Adipose tissue (tissue), 3 donors: Measurements from ENCODE around the gene DYNLT2. TPM values are rescaled to one million over a fixed set of nuclear protein-coding genes. Genes with fewer than 3 reads are reported as not detected.
"Not testable (repeated sequence)": the region's sequence is repeated elsewhere in the genome, so short reads cannot be mapped to it uniquely, and the experiment has no call there.

Source experiments
- H3K27ac ChIP-seq: one replicate; pipeline ENCODE4 v1.5.1; 2013; ENCODE audit warnings: low read depth, low read length
- WGBS, 3 donors: extraction: QIAGEN DNeasy Blood & Tissue Kit; methylation state at CpG; one replicate each; pipeline ENCODE4 v1.1.7; 2013; 5-methylcytosine and 5-hydroxymethylcytosine counted together
- polyA plus RNA-seq, 3 donors: library from polyadenylated mRNA; stranded (reverse); fragments of 200-250 nt; gene quantifications; one replicate each; pipeline ENCODE4 v1.2.3, GENCODE V29; 2013
- donor health status: healthy with polysubstance abuse.
- donor health status: Bipolar disorder and iron deficiency.
- donor health status: healthy.

DYNLT2 gene
- polyA plus RNA-seq, 3 donors = 0.70 to 1.3 (median 0.76) TPM

GRCh38 chr6:169714595-169714994 is 36.8 kb downstream of the DYNLT2 start:
- WGBS, 3 donors = 95 to 96% (median 95%) methylated on average over 9 of the region's 9 CpGs
- H3K27ac ChIP-seq = no peak overlapping the region

DNA sequence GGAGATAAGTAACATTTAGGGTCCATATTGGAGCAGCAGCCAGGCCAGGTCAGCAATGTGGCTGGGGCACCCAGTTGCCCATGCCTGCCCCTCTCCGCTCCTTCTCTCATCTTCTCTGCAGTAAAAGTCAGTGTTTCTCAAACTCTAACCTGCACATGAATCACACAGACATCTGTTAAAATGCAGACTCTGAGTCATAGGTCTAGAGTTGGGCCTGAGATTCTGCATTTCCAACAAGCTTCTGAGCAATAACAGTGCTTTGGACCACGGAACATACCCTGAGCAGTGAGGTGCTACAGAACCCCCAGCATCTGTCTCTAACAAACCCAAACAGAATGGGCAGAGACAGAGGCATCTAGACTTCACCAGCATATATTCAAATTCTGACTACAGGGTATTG is 37.2 kb downstream of the DYNLT2 start:
- WGBS, 3 donors = 96 to 97% (median 97%) methylated on average over 2 of the region's 2 CpGs
- H3K27ac ChIP-seq = no peak overlapping the region

DNA sequence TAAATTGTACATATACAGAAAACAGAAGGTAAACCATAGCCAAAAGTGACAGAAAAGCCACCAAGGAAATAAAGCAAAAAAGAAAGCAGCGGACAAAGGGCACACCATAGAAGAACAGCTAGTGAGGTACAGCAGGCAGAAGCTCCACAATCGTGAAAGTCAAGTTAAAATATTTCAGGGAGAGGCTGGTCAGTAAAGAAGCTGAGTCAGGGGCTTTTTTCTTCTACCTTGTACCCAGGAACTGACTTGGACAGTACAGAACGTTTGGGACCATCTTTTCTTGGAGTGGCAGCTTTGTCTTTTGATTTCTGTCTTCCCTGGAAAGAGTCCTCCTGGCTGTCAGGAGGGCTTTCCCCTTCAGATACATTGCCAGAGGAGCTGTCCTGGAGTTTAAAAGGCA is 41.4 kb downstream of the DYNLT2 start:
- WGBS, 3 donors = 73 to 85% (median 78%) methylated on average over 3 of the region's 3 CpGs

GRCh38 chr6:169709293-169709692 is 42.1 kb downstream of the DYNLT2 start:
- no peak overlapping the region for H3K27ac ChIP-seq

More for the DNA sequence above, 41.4 kb downstream of the DYNLT2 start:
- no peak overlapping the region for H3K27ac ChIP-seq

DNA sequence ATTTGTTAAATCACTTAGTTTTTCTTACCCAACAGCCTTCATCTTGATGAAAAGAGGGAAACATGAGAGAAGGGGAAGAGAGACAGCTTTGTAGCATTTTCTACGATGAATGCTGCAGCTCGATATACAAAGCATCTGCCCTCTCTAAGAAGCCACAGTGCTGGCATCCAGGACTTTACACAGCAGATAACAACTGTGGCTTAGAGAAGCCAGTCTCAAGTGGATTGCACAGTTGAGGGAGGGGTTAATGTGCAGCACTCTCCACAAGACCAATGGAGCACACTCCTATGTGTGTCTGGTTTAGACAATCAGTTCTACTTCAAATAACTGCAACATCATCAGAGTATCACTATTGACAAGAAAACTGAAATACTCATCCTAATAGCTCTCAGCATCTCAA is 43.6 kb downstream of the DYNLT2 start:
- 86 to 97% (median 92%) methylated on average over 2 of the region's 2 CpGs for WGBS, 3 donors
- H3K27ac ChIP-seq = no peak overlapping the region

GRCh38 chr6:169702840-169703246 is 48.5 kb downstream of the DYNLT2 start:
- 3 to 6% (median 4%) methylated on average over 22 of the region's 22 CpGs for WGBS, 3 donors
- H3K27ac ChIP-seq = peak overlapping the region; percentile 68

DNA sequence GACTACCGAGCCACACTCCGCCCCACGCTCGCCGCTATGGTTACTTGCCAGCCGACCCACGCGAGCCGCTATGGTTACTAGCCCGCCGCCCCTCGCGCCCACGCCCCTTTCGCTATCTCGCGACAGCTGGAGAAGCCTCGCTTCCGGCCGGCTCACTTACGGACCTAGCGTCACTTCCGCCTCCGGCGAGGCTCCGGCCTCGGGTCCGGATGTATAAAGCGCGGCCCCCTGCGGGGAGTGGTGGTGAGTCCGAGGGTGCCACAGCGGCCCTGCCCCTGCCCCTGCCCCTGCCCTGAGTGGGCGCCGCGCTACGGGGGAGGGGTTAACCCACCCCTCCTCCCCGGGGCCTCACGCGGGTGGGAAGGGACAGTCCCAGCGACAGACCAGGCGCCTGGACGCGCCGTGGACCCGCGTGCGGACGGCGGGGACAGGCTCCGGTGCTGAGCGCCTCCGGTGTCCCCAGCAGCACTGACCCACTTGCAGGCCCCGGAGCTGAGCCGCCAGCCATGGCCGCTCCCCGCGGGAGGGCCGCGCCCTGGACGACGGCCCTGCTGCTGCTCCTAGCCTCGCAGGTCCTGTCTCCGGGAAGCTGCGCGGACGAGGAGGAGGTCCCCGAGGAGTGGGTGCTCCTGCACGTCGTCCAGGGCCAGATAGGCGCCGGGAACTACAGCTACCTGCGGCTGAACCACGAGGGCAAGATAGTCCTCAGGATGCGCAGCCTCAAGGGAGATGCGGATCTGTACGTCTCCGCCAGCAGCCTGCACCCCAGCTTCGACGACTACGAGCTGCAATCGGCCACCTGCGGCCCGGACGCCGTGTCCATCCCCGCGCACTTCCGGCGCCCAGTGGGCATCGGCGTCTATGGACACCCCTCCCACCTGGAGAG is 49.2 kb downstream of the DYNLT2 start, which contains the start of the genes C6orf120 and WDR27:
Gene C6orf120, plus strand, starts transcription at position 173 of the 886 bp plus-strand sequence. Its CDS starts 334 bp downstream, at position 507.
Gene WDR27, minus strand, starts transcription at position 76 of the 886 bp plus-strand sequence. CDS start 13,024 bp downstream, outside the sequence.
- H3K27ac ChIP-seq = peak within 1 kb of the TSS; percentile 68

DNA sequence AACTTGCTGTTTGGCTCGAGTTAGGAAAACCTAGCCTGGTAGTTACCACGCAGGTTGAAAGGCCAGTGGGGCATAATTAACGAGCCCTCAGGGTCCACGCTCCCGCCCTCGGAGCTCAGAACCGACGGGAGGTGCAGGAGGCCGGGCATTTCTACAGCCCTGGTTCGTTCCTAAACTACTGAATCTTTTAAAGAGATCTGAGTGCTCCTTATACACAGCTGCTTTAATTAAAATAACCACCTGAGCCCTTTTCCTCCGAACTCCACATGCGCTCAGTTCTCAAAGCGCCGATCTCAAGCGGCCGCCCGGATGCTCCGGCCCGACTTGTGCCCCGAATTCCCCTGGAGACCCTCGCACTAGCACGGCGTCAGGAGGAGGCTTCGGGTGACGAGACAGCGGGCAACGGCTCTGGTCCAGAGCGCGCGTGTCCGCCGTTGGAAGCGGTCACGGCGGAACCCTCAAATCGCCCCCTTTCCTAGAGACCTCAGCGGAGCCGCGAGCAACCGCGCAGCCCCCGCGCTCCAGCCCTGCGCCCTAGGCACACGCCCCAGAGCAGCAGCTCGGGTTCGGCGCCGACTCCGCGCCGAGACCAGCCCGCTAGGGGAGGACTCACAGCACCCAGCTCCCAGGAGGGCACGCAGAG is 49.9 kb downstream of the DYNLT2 start:
- H3K27ac ChIP-seq = peak overlapping the region; percentile 68
- 0 to 1% (median 1%) methylated on average over 54 of the region's 54 CpGs for WGBS, 3 donors

More for the DNA sequence above, 49.2 kb downstream of the DYNLT2 start, which contains the start of the genes C6orf120 and WDR27:
- WGBS, 3 donors = 0 to 1% (median 0%) methylated on average over 91 to 92 of the region's 92 CpGs

GRCh38 chr6:169700296-169700695 is 51.1 kb downstream of the DYNLT2 start:
- WGBS, 3 donors = 42 to 64% (median 47%) methylated on average over 5 of the region's 5 CpGs
- H3K27ac ChIP-seq = no peak overlapping the region

DNA sequence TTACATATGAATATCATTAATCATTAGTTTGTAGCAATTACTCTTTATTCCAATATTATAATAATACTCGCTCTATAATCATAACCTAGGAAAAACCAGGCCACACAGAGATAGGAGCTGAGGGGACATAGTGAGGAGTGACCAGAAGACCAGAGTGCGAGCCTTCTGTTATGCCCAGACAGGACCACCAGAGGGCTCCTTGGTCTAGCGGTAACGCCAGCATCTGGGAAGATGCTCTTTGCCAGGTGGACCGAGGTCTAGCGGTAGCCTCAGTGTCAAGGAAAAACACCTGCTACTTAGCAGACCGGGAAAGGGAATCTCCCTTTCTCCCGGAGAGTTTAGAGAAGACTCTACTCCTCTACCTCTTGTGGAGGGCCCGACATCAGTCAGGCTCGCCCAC is 54.3 kb downstream of the DYNLT2 start:
- 86 to 93% (median 89%) methylated on average over 10 of the region's 10 CpGs for WGBS, 3 donors
- not testable (repeated sequence) for H3K27ac ChIP-seq

- no peak overlapping the region for H3K27ac ChIP-seq
- 91 to 98% (median 96%) methylated on average over 5 of the region's 5 CpGs for WGBS, 3 donors
These were observed 56.2 kb downstream of the DYNLT2 start for GRCh38 chr6:169695131-169695530.

- no peak overlapping the region for H3K27ac ChIP-seq
- WGBS, 3 donors = 83 to 98% (median 93%) methylated on average over 3 of the region's 3 CpGs
These were observed 58.9 kb downstream of the DYNLT2 start for GRCh38 chr6:169692516-169692915.

GRCh38 chr6:169691260-169691659 is 60.1 kb downstream of the DYNLT2 start:
- WGBS, 3 donors = 97 to 100% (median 99%) methylated on average over 2 of the region's 2 CpGs

More at GRCh38 chr6:169691260-169691659, 60.1 kb downstream of the DYNLT2 start:
- H3K27ac ChIP-seq = no peak overlapping the region

Other genes with a start within 250 kb of the DYNLT2 start
- gene WDR27, start 49.5 kb downstream of the DYNLT2 start, polyA plus RNA-seq = 10 to 100 TPM in 2 of 3 donors, 1 to 10 TPM in 1; 7.9 to 12.9 (median 10.4) TPM
- gene C6orf120, start 49.4 kb downstream of the DYNLT2 start, polyA plus RNA-seq = 10 to 100 TPM; 12.1 to 23.5 (median 21.1) TPM
- gene PHF10, start 27.1 kb downstream of the DYNLT2 start, polyA plus RNA-seq = 10 to 100 TPM; 24.2 to 41.8 (median 30.0) TPM
- gene ERMARD, start 50 bp upstream of the DYNLT2 start, polyA plus RNA-seq = 10 to 100 TPM; 16.3 to 25.3 (median 16.5) TPM